Ishikawa (cell line): Measurements from ENCODE around the gene OR2AG2.

Experiments used
- CEBPB ChIP-seq: IDR thresholded peaks from 2 replicates; pipeline ENCODE4 v1.6.1; 2012
- CREB1 ChIP-seq: IDR thresholded peaks from 2 replicates; pipeline ENCODE4 v1.6.1; 2012; ENCODE audit warnings: low read depth
- EGR1 ChIP-seq: IDR thresholded peaks from 2 replicates; pipeline ENCODE4 v1.6.1; 2012
- EP300 ChIP-seq: IDR thresholded peaks from 2 replicates; pipeline ENCODE4 v1.6.1; 2012; ENCODE audit warnings: borderline replicate concordance
- FOXM1 ChIP-seq: IDR thresholded peaks from 2 replicates; pipeline ENCODE4 v1.6.1; 2012; ENCODE audit warnings: low read depth, borderline replicate concordance
- MAX ChIP-seq: IDR thresholded peaks from 2 replicates; pipeline ENCODE4 v1.6.1; 2012
- NFIC ChIP-seq: IDR thresholded peaks from 2 replicates; pipeline ENCODE4 v1.6.1; 2012
- RAD21 ChIP-seq: IDR thresholded peaks from 2 replicates; pipeline ENCODE4 v1.6.1; 2012; ENCODE audit warnings: low read depth
- REST ChIP-seq: IDR thresholded peaks from 2 replicates; pipeline ENCODE4 v1.6.1; 2012; ENCODE audit warnings: low read depth, mild to moderate bottlenecking
- TAF1 ChIP-seq: IDR thresholded peaks from 2 replicates; pipeline ENCODE4 v1.6.1; 2012; ENCODE audit warnings: low read depth, mild to moderate bottlenecking
- TCF12 ChIP-seq: IDR thresholded peaks from 2 replicates; pipeline ENCODE4 v1.6.1; 2012; ENCODE audit warnings: low read depth
- TEAD4 ChIP-seq: IDR thresholded peaks from 2 replicates; pipeline ENCODE4 v1.6.1; 2012
- USF1 ChIP-seq: IDR thresholded peaks from 2 replicates; pipeline ENCODE4 v1.6.1; 2012
- YY1 ChIP-seq: IDR thresholded peaks from 2 replicates; pipeline ENCODE4 v1.6.1; 2012; ENCODE audit warnings: low read depth
- ZBTB7A ChIP-seq: IDR thresholded peaks from 2 replicates; pipeline ENCODE4 v1.6.1; 2012; ENCODE audit warnings: low read depth

Gene OR2AG2

GRCh38 chr11:6812390-6813005, 40.7 kb upstream of the OR2AG2 start:
- TF ChIP-seq RAD21 (peak; percentile 70), CEBPB (no peak)

- TF ChIP-seq MAX (no peak), EGR1 (no peak), EP300 (no peak), NFIC (no peak), FOXM1 (no peak), TAF1 (no peak), YY1 (no peak), TCF12 (no peak), TEAD4 (no peak), REST (no peak), CREB1 (no peak), RAD21 (no peak), USF1 (no peak), ZBTB7A (no peak), CEBPB (no peak)
Observed at GRCh38 chr11:6799402-6799801, 27.6 kb upstream of the OR2AG2 start, which contains the start of gene OR6A2. OR6A2 (minus strand) TSS chr11:6799689; CDS start chr11:6795708, 3,981 bp downstream.

GRCh38 chr11:6794639-6795038, 22.9 kb upstream of the OR2AG2 start:
- no peak for TF ChIP-seq YY1
- no peak for TF ChIP-seq NFIC
- no peak for TF ChIP-seq MAX
- no peak for TF ChIP-seq FOXM1
- no peak for TF ChIP-seq TAF1
- TF ChIP-seq CEBPB = no peak
- no peak for TF ChIP-seq CREB1
- no peak for TF ChIP-seq TCF12
- no peak for TF ChIP-seq TEAD4
- TF ChIP-seq USF1 = no peak
- no peak for TF ChIP-seq EP300
- no peak for TF ChIP-seq EGR1
- TF ChIP-seq REST = no peak
- TF ChIP-seq ZBTB7A = no peak
- TF ChIP-seq RAD21 = no peak

- no peak for TF ChIP-seq RAD21
- no peak for TF ChIP-seq EGR1
- TF ChIP-seq YY1 = no peak
- no peak for TF ChIP-seq EP300
- no peak for TF ChIP-seq REST
- TF ChIP-seq NFIC = no peak
- no peak for TF ChIP-seq TEAD4
- TF ChIP-seq CREB1 = no peak
- no peak for TF ChIP-seq MAX
- TF ChIP-seq FOXM1 = no peak
- no peak for TF ChIP-seq ZBTB7A
- no peak for TF ChIP-seq USF1
- no peak for TF ChIP-seq TAF1
- no peak for TF ChIP-seq TCF12
- no peak for TF ChIP-seq CEBPB
Observed at GRCh38 chr11:6790546-6790945, 18.8 kb upstream of the OR2AG2 start.
